Activated CD8-positive, alpha-beta memory T cell treated with anti-CD3 and anti-CD28 coated beads for 36 hours (primary cell): Measurements from ENCODE around the gene NDST3. TPM values are rescaled to one million over a fixed set of nuclear protein-coding genes. Genes with fewer than 3 reads are reported as not detected.

Source experiments
- CTCF ChIA-PET: fragments of 350-600 bp; sonication (Branson Sonifier 250); formaldehyde crosslinking; loops from one replicate; lab custom pipeline; 2021; ENCODE audit warnings: antibody characterized with exemption; lab: Charles Lee
- POLR2A ChIA-PET: fragments of 350-600 bp; sonication (Branson Sonifier 250); formaldehyde crosslinking; loops from one replicate; lab custom pipeline; 2021; ENCODE audit warnings: antibody characterized with exemption; lab: Charles Lee
- total RNA-seq, 2 experiments: library from RNA; stranded (reverse); gene quantifications; one replicate each; pipeline ENCODE4 v1.2.3, GENCODE V29; 2021

Gene NDST3
- total RNA-seq, 2 experiments from 2014 or later: not detected

DNA sequence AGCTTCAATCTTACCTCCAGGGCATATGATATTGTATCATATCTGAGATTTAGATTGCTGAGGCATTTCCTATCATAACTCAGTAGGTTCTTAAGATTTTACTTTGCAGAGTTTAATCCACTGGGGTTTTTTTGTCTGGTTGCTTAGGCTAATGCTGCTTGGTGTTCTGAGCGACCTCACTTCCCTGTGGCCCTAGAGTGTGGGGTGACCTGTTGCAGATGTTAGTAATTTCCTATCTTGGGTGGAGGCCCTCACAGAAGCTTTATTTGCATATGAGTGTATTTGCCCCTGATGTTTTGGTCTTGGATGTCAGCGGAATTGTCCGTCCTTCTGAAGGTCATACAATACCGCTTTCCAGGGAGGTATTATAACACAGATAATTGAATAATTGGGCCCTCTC lies 137.1 kb downstream of the NDST3 start:
- CTCF ChIA-PET: no interaction called here
- POLR2A ChIA-PET: no interaction called here

- ChIA-PET CTCF (no interaction called here), POLR2A (no interaction called here)
Measured at GRCh38 chr4:118173126-118173525, 138.8 kb downstream of the NDST3 start.

GRCh38 chr4:118173956-118174725 lies 139.9 kb downstream of the NDST3 start:
- POLR2A ChIA-PET: no interaction called here
- CTCF ChIA-PET: no interaction called here

DNA sequence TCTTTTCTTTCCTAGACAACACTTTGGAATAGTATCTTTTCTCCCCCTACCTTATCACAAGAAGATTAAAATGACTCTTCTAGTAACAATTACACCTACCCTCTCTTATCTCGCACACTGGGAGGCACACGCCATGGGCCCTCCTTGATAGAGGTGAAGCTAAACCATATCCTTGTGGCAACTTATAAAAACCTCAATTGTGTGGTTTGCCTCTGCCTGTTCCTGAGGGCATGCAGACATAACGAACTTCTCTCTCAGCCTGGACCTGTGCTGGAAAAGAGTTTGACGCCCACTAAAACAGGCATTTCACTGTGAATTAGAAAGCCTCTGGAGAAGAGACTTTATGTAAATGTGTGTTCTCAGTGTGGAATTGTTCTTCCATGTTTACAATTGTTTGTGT lies 141.2 kb downstream of the NDST3 start:
- CTCF ChIA-PET: no interaction called here
- POLR2A ChIA-PET: no interaction called here

DNA sequence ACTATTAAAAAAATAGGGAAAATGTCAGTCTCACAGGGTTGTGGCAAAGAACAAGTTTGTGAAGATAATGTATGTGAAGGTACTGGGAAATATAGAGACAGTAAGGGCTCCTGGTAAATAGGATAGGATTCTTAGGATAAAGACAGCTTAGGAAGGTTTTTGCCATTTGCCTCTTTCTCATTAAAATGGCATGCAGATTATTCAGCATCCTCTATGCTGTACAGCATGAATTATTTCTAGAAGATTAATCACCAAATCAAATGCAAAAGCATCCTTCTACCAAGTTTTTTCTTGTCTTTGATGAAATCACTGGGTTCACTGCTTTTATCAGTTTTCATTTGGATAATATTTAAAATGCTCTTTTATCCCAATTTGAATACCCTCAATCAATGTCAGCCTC lies 142.8 kb downstream of the NDST3 start:
- POLR2A ChIA-PET: no interaction called here
- CTCF ChIA-PET: no interaction called here

- POLR2A ChIA-PET: no interaction called here
- CTCF ChIA-PET: interaction anchor here (0.9 kb wide), 1 partner anchor 11 kb away, joined by 3 read pairs; no protein-coding TSS in a partner anchor
Measured at GRCh38 chr4:118180776-118181175, 146.5 kb downstream of the NDST3 start.

DNA sequence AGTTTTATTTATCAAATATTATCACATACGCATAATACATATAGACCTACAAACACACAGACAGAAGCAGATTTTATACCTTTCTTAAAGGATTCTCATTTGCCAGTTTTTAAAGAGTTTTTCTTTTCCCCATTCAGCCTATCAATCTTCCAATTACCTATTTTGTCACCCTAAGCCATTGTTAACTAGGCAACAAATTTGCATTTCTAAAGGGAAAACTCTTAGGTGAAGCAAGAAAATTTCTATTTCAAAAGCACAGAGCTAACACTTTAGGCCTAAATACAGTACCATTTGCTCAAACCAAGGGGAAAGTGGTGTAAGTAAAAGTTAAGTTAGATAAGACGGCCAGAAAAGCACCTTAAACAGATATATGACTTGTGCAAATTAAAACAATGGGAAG lies 156.6 kb downstream of the NDST3 start:
- CTCF ChIA-PET: no interaction called here
- POLR2A ChIA-PET: no interaction called here

DNA sequence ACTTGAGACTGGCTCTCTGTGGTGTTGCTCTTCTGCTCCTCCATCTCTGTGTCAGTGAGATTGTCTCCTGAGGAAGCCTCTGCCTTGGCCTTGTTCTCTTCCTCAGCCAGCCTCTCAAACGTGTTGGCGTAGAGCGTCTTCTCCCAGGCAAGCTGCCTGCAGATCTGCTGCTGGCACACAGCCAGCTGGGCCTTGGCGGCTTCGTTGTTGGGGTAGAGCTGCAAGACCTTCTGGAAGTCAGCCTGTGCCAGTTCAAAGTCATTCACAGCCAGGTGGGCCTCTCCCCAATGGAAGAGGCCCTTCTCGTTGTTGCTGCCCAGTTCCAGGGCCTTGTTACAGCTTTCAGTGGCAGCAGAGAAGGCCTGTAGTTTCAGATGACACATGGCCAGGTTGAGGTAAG lies 159.1 kb downstream of the NDST3 start:
- CTCF ChIA-PET: no interaction called here

GRCh38 chr4:118206627-118207026 lies 172.3 kb downstream of the NDST3 start:
- POLR2A ChIA-PET: no interaction called here
- CTCF ChIA-PET: no interaction called here

More for the DNA sequence above, 159.1 kb downstream of the NDST3 start:
- POLR2A ChIA-PET: no interaction called here

DNA sequence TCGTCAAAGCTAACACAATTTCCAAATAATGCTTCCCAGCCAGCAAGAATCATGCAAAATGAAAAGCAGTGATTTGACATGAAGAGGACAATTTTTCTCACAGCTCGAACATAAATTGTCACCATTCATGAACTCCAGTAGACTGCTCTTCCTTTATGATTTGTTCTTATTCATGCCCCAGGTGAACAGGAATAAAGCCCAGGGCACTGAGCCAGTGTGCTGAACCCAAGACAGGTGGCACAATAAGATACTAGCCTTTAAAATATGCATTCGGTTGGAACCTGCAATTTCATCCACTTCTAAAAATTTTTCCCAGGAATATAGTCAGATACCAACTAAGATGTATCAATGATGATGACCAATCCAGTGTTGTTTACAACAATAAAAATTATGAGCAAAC lies 178.8 kb downstream of the NDST3 start:
- ChIA-PET CTCF (no interaction called here), POLR2A (no interaction called here)

- ChIA-PET POLR2A (no interaction called here), CTCF (interaction anchor here (1.3 kb wide), 1 partner anchor 15 kb away, joined by 4 read pairs; no protein-coding TSS in a partner anchor)
Measured at GRCh38 chr4:118215826-118216225, 181.5 kb downstream of the NDST3 start.

DNA sequence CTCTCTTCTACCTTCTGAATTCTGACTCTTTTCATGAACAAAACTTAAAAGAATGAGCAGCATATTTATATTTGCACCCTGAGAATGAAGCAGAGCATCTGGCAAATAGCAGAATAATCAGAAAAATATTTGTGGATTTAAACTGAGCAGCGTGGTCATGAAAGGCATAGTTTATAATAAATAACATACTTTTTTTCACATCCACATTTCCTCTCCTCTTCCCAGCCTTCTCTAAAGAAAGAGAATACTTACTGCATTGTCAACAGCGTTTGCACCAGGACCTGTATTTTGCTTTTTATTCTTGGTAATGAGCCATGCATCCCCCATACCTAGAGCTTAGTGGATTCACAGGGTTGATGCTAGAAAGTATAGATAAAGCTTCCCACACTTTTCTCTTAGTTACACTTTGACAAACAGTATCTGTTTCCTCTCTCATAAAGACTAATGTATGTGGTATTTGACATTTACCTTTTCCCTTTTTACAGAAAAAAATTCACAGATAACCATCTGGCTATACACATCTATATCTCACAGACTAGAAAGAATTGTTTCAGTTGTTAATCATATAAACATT lies 187.0 kb downstream of the NDST3 start:
- CTCF ChIA-PET: no interaction called here
- POLR2A ChIA-PET: no interaction called here

DNA sequence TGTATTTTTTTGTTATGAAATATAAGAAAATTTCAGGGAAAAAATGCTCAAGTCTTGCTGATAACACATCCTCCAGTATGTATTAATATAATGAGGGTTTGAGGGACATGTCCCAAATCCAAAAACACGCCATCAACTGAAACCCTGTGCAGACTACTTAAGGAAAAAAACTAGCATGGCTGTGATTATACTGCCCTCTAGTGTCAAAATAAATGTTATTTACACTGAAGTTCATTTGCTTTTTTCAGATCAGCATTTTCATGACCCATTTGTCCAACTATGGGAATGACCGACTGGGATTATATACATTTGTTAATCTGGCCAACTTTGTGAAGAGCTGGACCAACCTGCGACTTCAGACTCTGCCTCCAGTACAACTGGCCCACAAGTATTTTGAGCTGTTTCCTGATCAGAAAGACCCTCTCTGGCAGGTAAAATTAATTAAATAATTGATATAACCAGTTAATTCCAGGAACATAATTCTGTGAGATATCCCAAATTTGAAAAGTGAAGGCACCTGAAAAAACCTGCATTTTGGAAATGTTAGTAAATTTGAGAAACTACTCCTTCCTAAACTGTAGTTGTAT lies 190.1 kb downstream of the NDST3 start:
- ChIA-PET POLR2A (no interaction called here), CTCF (interaction anchor here (0.6 kb wide), 1 partner anchor 50 kb away, joined by 3 read pairs; no protein-coding TSS in a partner anchor)

DNA sequence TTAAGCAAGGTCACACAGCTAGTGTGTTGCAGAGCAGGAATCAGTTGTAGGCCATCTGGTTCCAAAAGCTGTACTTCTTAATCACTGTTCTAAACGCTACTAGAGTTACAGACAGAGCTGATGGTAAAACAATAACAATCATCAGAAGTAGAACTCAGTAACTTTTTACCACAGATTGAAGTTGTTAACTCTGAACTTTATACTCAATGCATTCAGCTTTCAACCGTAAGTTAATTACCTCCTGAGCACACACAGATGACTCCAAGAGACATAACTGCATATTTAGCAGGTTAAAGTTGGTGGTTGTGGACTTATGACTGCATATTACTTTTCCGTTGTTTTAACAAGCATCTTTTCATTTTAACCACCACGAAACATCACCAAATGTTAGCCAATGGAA lies 191.2 kb downstream of the NDST3 start:
- POLR2A ChIA-PET: interaction anchor here (0.6 kb wide), 1 partner anchor 1849 kb away, joined by 3 read pairs; no protein-coding TSS in a partner anchor
- CTCF ChIA-PET: no interaction called here

DNA sequence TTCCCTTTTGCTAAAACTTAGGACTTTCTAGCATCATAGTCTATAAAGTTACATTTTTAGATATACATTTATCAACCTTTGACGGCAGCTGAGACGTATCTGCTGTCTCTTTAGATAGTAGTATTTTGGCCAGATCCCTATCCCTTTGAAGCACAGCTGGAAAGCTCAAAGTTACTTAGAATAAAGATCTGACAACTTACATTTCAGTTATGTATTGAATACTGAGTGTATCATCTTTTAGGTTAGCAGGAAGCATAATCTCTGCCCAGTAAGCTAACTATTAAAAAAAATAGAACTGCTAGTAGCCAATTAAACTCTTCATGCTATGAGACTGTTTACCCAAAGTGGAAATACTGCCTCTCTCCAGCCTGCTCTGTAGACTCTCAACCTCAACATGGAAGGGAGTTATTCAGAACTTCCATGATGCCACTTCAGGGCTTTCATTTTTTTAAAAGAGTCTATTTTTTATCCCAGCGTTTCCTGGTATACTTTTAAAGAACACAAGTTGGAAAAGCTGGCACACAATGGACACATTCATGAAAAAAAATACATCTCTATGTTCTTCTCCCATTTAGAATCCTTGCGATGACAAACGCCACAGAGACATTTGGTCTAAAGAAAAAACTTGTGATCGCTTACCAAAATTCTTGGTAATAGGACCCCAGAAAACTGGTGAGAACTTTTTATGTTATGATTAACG lies 192.2 kb downstream of the NDST3 start:
- CTCF ChIA-PET: interaction anchor here (0.5 kb wide), 1 partner anchor 910 kb away, joined by 3 read pairs; no protein-coding TSS in a partner anchor
- POLR2A ChIA-PET: no interaction called here

DNA sequence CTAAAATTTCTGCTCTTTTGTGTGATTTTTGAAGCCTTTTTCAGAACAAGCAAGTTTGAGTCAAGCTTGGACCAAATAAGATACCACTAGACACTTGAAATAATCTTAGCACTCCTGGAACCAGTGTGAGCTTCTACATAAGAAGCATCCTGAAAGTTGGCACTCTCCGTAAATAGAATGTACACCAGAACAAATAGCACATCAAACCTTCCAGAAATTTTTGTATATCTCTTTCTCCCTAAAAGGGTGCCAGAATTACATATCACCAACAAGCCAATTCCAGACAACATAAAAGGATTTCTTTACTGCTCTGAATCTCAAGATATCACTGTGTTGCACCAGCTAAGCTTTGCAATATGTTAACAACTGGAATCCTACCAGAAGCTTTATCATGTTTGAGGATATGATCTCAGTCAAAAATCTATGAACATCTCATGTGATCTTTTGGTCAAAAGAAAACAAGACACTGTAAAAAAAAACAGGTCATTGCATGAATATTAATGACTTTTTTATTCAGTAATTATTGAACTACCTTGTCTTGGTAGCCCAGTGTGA lies 201.4 kb downstream of the NDST3 start:
- CTCF ChIA-PET: no interaction called here

DNA sequence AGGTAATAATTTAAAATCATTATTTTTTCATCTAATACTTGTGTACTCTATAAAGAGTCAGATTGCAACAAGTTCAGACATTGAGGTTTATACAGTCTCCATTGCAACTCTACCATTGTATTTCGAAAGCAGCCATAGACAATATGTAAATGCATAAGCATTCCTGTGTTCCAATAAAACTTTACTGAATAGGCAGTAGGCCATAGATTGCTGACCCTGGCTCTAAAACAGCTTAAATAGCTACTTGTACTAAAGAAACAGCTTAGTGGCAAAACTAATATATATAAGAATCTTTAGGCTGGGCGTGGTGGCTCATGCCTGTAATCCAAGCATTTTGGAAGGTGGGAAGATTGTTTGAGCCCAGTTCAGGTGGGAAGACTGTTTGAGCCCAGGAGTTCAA lies 203.2 kb downstream of the NDST3 start:
- ChIA-PET POLR2A (no interaction called here), CTCF (no interaction called here)

More for the DNA sequence above, 201.4 kb downstream of the NDST3 start:
- POLR2A ChIA-PET: no interaction called here

DNA sequence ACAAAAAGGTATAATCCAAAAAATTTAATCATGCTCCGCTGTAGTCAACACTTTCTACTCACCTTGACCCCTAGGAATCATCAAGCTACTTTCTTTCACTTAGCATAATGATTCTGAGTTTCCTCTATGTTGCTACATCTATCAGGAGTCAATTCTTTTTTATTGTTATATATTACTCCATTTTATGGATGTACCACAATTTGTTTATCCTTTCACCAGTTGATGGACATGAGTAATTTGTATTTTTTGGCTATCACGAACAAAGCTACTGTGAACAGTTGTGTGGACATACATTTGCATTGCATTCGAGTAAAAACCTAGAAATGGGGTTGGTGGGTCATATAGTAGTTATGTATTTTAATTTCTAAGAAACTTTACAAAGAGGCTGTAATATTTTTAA lies 215.6 kb downstream of the NDST3 start:
- CTCF ChIA-PET: no interaction called here

GRCh38 chr4:118254368-118254767 lies 220.1 kb downstream of the NDST3 start:
- POLR2A ChIA-PET: interaction anchor here (0.7 kb wide), 1 partner anchor 125 kb away, joined by 4 read pairs; no protein-coding TSS in a partner anchor

More for the DNA sequence above, 215.6 kb downstream of the NDST3 start:
- POLR2A ChIA-PET: no interaction called here

GRCh38 chr4:118259111-118259510 lies 224.8 kb downstream of the NDST3 start:
- ChIA-PET CTCF (no interaction called here), POLR2A (no interaction called here)

More at GRCh38 chr4:118254368-118254767, 220.1 kb downstream of the NDST3 start:
- CTCF ChIA-PET: no interaction called here
